HL-60 (cell line): ENCODE results near the gene EMC9.
A peak's percentile ranks its signal among the peaks of the same experiment; 100 is the strongest.

Source experiments
- DNase-seq, 2 experiments: peaks; one replicate each; pipeline ENCODE4 v3.0.0-alpha.2; 2010 to 2020; ENCODE audit warnings: low read depth in 1 of 2, low spot score in 1 of 2
- H3K27ac ChIP-seq: fragments of 250-450 bp; sonication (Bioruptor Pico); replicated peaks from 2 replicates; pipeline ENCODE4 v1.5.1; 2020; ENCODE audit warnings: mild to moderate bottlenecking, moderate library complexity
- H3K27me3 ChIP-seq: fragments of 250-450 bp; sonication (Bioruptor Pico); 2 replicates; pipeline ENCODE4 v1.5.1; 2021; ENCODE audit warnings: mild to moderate bottlenecking, moderate library complexity; ENCODE audit not compliant: insufficient read depth, poor library complexity, severe bottlenecking
- H3K4me3 ChIP-seq: replicated peaks from 2 replicates; pipeline ENCODE4 v1.5.1; 2011; ENCODE audit warnings: mild to moderate bottlenecking, control low read depth, low read length; ENCODE audit not compliant: insufficient read depth
- GABPA ChIP-seq: IDR thresholded peaks from 2 replicates; pipeline ENCODE4 v1.6.1; 2012; ENCODE audit warnings: low read depth
- POLR2AphosphoS5 ChIP-seq: IDR thresholded peaks from 2 replicates; pipeline ENCODE4 v1.6.1; 2012; ENCODE audit warnings: low read depth
- SPI1 ChIP-seq: IDR thresholded peaks from 2 replicates; pipeline ENCODE4 v1.6.1; 2012; ENCODE audit warnings: low read depth, mild to moderate bottlenecking, borderline replicate concordance
- TF ChIP-seq, protein P1 (sequence below): IDR thresholded peaks from one replicate; pipeline ENCODE4 v1.5.1; 2011; ENCODE audit warnings: low read length, control low read depth, inconsistent platforms; ENCODE audit not compliant: insufficient read depth
- TF ChIP-seq, protein P2 (sequence below): IDR thresholded peaks from 2 replicates; pipeline ENCODE4 v1.6.1; 2012; ENCODE audit warnings: low read depth; ENCODE audit not compliant: insufficient replicate concordance

Gene EMC9

DNA sequence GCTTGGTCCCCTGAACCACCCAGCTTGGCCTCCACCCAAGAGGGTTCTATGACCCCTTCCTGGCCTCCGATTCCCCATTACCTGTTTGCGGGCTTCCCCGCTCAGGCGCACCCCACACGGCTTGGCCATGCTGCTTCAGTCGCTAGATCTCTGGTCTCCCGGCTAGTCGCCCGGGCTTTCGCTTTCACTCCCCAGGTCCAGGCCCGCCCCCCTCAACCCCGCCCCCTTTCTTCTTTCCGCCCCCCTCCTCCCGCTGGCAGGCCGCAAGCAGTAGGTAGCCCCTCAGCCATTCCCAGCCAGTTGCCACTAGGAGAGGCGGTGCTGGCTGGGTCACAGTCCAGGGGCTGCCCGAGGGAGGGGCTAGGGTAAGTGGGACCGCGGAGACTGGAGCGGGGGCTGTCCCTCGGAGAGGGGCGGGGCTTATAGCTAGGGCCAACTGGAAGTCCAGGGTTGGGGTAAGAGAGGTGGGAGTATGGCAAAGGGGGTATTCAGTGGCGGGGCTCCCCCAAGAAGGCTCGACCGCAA is 5.1 kb upstream of the EMC9 start, which contains the start of gene PSME2:
Gene PSME2 (minus strand): TSS at position 158 of the 525 bp plus-strand sequence. CDS start 29 bp downstream, at position 129.
- H3K27me3 ChIP-seq = no peaks in the 10 kb centered on the region
- H3K4me3 ChIP-seq = peak within 1 kb of the TSS; percentile 96
- TF ChIP-seq, protein P1, sequence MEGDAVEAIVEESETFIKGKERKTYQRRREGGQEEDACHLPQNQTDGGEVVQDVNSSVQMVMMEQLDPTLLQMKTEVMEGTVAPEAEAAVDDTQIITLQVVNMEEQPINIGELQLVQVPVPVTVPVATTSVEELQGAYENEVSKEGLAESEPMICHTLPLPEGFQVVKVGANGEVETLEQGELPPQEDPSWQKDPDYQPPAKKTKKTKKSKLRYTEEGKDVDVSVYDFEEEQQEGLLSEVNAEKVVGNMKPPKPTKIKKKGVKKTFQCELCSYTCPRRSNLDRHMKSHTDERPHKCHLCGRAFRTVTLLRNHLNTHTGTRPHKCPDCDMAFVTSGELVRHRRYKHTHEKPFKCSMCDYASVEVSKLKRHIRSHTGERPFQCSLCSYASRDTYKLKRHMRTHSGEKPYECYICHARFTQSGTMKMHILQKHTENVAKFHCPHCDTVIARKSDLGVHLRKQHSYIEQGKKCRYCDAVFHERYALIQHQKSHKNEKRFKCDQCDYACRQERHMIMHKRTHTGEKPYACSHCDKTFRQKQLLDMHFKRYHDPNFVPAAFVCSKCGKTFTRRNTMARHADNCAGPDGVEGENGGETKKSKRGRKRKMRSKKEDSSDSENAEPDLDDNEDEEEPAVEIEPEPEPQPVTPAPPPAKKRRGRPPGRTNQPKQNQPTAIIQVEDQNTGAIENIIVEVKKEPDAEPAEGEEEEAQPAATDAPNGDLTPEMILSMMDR = no peak
- peak; percentile 26; the same call in 1 of the 2 replicates for TF ChIP-seq POLR2AphosphoS5
- peak; percentile 90 to 93 for DNase-seq
- H3K27ac ChIP-seq = peak within 1 kb of the TSS; percentile 72

GRCh38 chr14:24145690-24146452 is 4.5 kb upstream of the EMC9 start:
- H3K27me3 ChIP-seq = no peaks in the 10 kb centered on the region
- TF ChIP-seq, protein P1 = no peak
- TF ChIP-seq, protein P2, sequence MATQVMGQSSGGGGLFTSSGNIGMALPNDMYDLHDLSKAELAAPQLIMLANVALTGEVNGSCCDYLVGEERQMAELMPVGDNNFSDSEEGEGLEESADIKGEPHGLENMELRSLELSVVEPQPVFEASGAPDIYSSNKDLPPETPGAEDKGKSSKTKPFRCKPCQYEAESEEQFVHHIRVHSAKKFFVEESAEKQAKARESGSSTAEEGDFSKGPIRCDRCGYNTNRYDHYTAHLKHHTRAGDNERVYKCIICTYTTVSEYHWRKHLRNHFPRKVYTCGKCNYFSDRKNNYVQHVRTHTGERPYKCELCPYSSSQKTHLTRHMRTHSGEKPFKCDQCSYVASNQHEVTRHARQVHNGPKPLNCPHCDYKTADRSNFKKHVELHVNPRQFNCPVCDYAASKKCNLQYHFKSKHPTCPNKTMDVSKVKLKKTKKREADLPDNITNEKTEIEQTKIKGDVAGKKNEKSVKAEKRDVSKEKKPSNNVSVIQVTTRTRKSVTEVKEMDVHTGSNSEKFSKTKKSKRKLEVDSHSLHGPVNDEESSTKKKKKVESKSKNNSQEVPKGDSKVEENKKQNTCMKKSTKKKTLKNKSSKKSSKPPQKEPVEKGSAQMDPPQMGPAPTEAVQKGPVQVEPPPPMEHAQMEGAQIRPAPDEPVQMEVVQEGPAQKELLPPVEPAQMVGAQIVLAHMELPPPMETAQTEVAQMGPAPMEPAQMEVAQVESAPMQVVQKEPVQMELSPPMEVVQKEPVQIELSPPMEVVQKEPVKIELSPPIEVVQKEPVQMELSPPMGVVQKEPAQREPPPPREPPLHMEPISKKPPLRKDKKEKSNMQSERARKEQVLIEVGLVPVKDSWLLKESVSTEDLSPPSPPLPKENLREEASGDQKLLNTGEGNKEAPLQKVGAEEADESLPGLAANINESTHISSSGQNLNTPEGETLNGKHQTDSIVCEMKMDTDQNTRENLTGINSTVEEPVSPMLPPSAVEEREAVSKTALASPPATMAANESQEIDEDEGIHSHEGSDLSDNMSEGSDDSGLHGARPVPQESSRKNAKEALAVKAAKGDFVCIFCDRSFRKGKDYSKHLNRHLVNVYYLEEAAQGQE = no peak
- no peak for TF ChIP-seq SPI1
- peak overlapping the region; percentile 96 for H3K4me3 ChIP-seq
- DNase-seq = peak in 1 of 2 experiments; percentile 33
- H3K27ac ChIP-seq = peak overlapping the region; percentile 72

- peak overlapping the region; percentile 96 for H3K4me3 ChIP-seq
Measured at GRCh38 chr14:24145219-24145618, 3.8 kb upstream of the EMC9 start.

More at GRCh38 chr14:24145219-24145618, 3.8 kb upstream of the EMC9 start:
- no peak for DNase-seq
- TF ChIP-seq, protein P2 = no peak
- TF ChIP-seq SPI1 (no peak), GABPA (no peak), POLR2AphosphoS5 (no peak)
- TF ChIP-seq, protein P1 = no peak
- H3K27ac ChIP-seq = no peak overlapping the region
- H3K27me3 ChIP-seq = no peaks in the 10 kb centered on the region
